Natural killer cell (primary cell): ENCODE measurements around the gene ERCC3. TPM values are rescaled to one million over a fixed set of nuclear protein-coding genes. Genes with fewer than 3 reads are reported as not detected.

Source experiments
- ATAC-seq, 3 donors: fragments of 150-1000 bp in 2 of 3; fragments of 200-7000 bp in 1 of 3; cut with Tn5 transposase; 1 replicate in 1 of 3; 2 replicates in 2 of 3; pipeline ENCODE4 v1.10.0; 2021; ENCODE audit warnings: mild to moderate bottlenecking in 2 of 3, moderate library complexity in 2 of 3
- DNase-seq, 2 donors: peaks; one replicate each; pipeline versions ENCODE4 v3.0.0 to v3.0.0-alpha.2; 2013 to 2021; ENCODE audit warnings: mixed read lengths in 1 of 2
- H3K27ac ChIP-seq: one replicate; pipeline ENCODE4 v1.5.1; 2013; ENCODE audit warnings: mild to moderate bottlenecking, low read length
- H3K27me3 ChIP-seq: one replicate; pipeline ENCODE4 v1.6.1; 2013; ENCODE audit warnings: low read length; ENCODE audit not compliant: control insufficient read depth, insufficient read depth
- H3K36me3 ChIP-seq: one replicate; pipeline ENCODE4 v1.6.1; 2013; ENCODE audit warnings: low read length; ENCODE audit not compliant: control insufficient read depth, insufficient read depth
- H3K4me1 ChIP-seq: one replicate; pipeline ENCODE4 v1.6.1; 2013; ENCODE audit warnings: low read length; ENCODE audit not compliant: control insufficient read depth, insufficient read depth
- H3K4me3 ChIP-seq: one replicate; pipeline ENCODE4 v1.5.1; 2013; ENCODE audit warnings: low read length
- H3K9me3 ChIP-seq: one replicate; pipeline ENCODE4 v1.6.1; 2013; ENCODE audit warnings: low read length; ENCODE audit not compliant: control insufficient read depth, insufficient read depth
- H3K27ac Mint-ChIP-seq, 2 donors: one replicate each; pipeline ENCODE4 v1.8.0; 2022; ENCODE audit warnings: mild to moderate bottlenecking in 2 of 2, mixed read lengths in 2 of 2, moderate library complexity in 1 of 2
- H3K27me3 Mint-ChIP-seq, 2 donors: one replicate each; pipeline ENCODE4 v1.8.0; 2022; ENCODE audit warnings: low read depth in 2 of 2, mixed read lengths in 2 of 2
- H3K36me3 Mint-ChIP-seq: one replicate; pipeline ENCODE4 v1.8.0; 2022; ENCODE audit warnings: mixed read lengths
- H3K4me1 Mint-ChIP-seq, 2 donors: one replicate each; pipeline ENCODE4 v1.8.0; 2022; ENCODE audit warnings: mixed read lengths in 2 of 2
- H3K4me3 Mint-ChIP-seq: one replicate; pipeline ENCODE4 v1.8.0; 2022; ENCODE audit warnings: mild to moderate bottlenecking, moderate library complexity, mixed read lengths
- H3K9me3 Mint-ChIP-seq, 2 donors: one replicate each; pipeline ENCODE4 v1.8.0; 2022; ENCODE audit warnings: mixed read lengths in 2 of 2
- WGBS: methylation state at CpG from one replicate; pipeline ENCODE4 v1.1.7; 2013; ENCODE audit warnings: missing lambda C conversion rate; ENCODE audit not compliant: insufficient coverage; 5-methylcytosine and 5-hydroxymethylcytosine counted together
- intact Hi-C: fragments of 100-400 bp; cut with micrococcal nuclease; formaldehyde crosslinking; loops from one replicate; pipeline ENCODE4 v1.14.2; 2022
- total RNA-seq, 4 donors: library from RNA; stranded (reverse); fragments of 120-200 nt in 1 of 4; gene quantifications; one replicate each; pipeline versions ENCODE4 v1.2.3 to v1.2.4, GENCODE V29; 2013 to 2022
- TF ChIP-seq, protein P1 (sequence below): fragments of 200-600 bp; IDR thresholded peaks from one replicate; pipeline ENCODE4 v1.8.0; 2022; ENCODE audit warnings: antibody characterized with exemption

The ERCC3 gene
- total RNA-seq, 3 donors from 2014 or later (not counting 1 experiment from before 2014, with no cell fraction given): 56.3 to 70.0 (median 61.7) TPM

DNA sequence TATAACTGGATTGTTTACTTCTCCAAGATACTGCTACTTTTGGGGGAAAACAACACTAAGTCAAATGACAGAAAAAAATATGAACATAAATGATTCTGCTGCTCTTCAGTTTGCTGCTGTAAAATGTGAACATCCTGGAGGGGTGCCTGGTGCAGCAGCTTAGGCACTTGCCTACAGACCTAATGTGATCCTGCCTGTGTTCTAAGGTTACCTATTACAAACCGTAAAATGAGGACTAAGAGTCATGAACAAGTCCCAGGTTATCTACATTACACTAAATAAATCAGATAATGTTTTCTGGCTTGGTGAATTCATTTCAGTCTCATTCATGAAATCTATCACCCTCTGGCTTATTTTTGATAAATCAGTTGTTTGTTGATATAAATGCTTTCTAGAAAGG is 38.4 kb upstream of the ERCC3 start:
- no peaks in the 10 kb centered on the region for H3K27me3 ChIP-seq
- Mint-ChIP-seq H3K4me3 (no peak overlapping the region), H3K27ac (no peak overlapping the region), H3K27me3 (no peaks in the 10 kb centered on the region), H3K9me3 (no peaks in the 10 kb centered on the region), H3K36me3 (peaks cover 7% of the 10 kb centered on the region), H3K4me1 (peaks cover 6 to 11% of the 10 kb centered on the region in 2 donors)
- no peak for DNase-seq
- 100% methylated on average over 1 of the region's 1 CpG for WGBS
- H3K9me3 ChIP-seq: no peaks in the 10 kb centered on the region
- TF ChIP-seq, protein P1, sequence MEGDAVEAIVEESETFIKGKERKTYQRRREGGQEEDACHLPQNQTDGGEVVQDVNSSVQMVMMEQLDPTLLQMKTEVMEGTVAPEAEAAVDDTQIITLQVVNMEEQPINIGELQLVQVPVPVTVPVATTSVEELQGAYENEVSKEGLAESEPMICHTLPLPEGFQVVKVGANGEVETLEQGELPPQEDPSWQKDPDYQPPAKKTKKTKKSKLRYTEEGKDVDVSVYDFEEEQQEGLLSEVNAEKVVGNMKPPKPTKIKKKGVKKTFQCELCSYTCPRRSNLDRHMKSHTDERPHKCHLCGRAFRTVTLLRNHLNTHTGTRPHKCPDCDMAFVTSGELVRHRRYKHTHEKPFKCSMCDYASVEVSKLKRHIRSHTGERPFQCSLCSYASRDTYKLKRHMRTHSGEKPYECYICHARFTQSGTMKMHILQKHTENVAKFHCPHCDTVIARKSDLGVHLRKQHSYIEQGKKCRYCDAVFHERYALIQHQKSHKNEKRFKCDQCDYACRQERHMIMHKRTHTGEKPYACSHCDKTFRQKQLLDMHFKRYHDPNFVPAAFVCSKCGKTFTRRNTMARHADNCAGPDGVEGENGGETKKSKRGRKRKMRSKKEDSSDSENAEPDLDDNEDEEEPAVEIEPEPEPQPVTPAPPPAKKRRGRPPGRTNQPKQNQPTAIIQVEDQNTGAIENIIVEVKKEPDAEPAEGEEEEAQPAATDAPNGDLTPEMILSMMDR: no peak
- intact Hi-C loops: no loop called here
- ATAC-seq: no peak
- no peak overlapping the region for H3K27ac ChIP-seq
- peaks cover 54% of the 10 kb centered on the region for H3K36me3 ChIP-seq
- H3K4me1 ChIP-seq: no peaks in the 10 kb centered on the region
- no peak overlapping the region for H3K4me3 ChIP-seq

DNA sequence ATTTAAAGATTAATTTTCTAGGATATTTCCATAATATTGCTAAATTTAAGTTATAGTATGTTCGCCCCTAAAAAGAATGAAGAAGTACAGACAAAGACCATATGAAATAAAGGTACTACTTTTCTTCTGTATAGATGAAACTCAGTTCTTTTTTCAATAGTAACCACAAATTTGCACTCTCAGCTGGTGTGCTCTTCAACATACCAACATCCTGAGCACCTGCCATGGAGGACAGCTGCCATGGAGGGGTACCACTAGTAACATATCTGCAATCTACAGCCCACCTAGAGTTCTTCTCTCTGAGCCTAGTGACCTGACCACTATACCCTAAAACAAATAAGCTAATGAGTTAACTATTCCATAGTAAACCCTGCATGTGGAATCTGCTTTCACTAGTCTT is 36.8 kb upstream of the ERCC3 start:
- H3K36me3 Mint-ChIP-seq: peaks cover 7% of the 10 kb centered on the region

DNA sequence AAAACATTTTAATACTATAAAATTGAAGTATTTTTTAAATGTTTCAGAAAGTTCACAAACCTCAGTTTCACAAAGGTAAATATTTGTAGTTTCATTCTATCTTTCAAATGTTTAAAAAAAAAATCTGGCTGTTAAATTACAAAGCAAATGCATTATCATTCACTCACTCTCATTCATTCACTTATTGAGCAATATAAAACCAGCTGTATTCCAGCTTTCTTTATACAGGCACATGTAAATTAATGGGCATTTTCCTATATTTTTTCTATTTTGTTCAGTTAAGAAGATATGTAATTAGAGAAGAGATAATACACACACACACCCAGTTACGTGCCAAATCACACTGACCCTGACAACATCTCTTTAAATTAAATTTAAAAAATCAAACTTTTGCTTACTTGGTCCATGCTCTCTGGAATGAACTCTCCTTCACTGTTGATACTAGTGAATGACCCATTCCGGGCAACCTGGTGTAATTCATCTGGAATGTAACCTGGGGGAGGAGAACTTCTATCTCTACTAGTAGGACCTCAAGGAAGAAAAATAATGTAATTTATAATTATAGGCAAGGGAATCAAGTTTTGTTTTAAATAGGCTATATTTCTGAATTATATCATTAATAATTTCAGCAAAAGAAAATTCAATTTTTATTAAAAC is 32.5 kb upstream of the ERCC3 start:
- H3K36me3 ChIP-seq: peaks cover 69% of the 10 kb centered on the region
- no peaks in the 10 kb centered on the region for H3K27me3 Mint-ChIP-seq

More for the DNA sequence above, 36.8 kb upstream of the ERCC3 start:
- H3K27me3 ChIP-seq: no peaks in the 10 kb centered on the region
- no CpG with 5 or more reads among the region's 1 CpG for WGBS
- no peaks in the 10 kb centered on the region for H3K9me3 ChIP-seq
- H3K27ac ChIP-seq: no peak overlapping the region
- H3K4me3 ChIP-seq: no peak overlapping the region
- H3K27ac Mint-ChIP-seq: no peak overlapping the region
- no peaks in the 10 kb centered on the region for H3K4me1 ChIP-seq
- H3K4me3 Mint-ChIP-seq: no peak overlapping the region
- H3K27me3 Mint-ChIP-seq: no peaks in the 10 kb centered on the region
- DNase-seq: no peak
- intact Hi-C loops: no loop called here
- no peaks in the 10 kb centered on the region for H3K9me3 Mint-ChIP-seq
- TF ChIP-seq, protein P1: no peak
- peaks cover 6 to 11% of the 10 kb centered on the region in 2 donors for H3K4me1 Mint-ChIP-seq
- peaks cover 54% of the 10 kb centered on the region for H3K36me3 ChIP-seq
- ATAC-seq: no peak

More for the DNA sequence above, 32.5 kb upstream of the ERCC3 start:
- Mint-ChIP-seq H3K27ac (no peak overlapping the region), H3K36me3 (no peaks in the 10 kb centered on the region), H3K4me1 (no peaks in the 10 kb centered on the region), H3K4me3 (no peak overlapping the region), H3K9me3 (no peaks in the 10 kb centered on the region)
- Histone ChIP-seq H3K9me3 (no peaks in the 10 kb centered on the region), H3K4me1 (no peaks in the 10 kb centered on the region), H3K4me3 (no peak overlapping the region), H3K27ac (no peak overlapping the region), H3K27me3 (no peaks in the 10 kb centered on the region)
- TF ChIP-seq, protein P1: no peak
- ATAC-seq (no peak), DNase-seq (no peak)
- no CpG with 5 or more reads among the region's 2 CpGs for whole genome bisulfite sequencing
- intact Hi-C loops: no loop called here
